Measurements from ENCODE around the gene OSBPL2.

The OSBPL2 gene

GRCh38 chr20:62276439-62276838 lies 38.1 kb downstream of the OSBPL2 start:
- no peak overlapping the region for H3K4me2 ChIP-seq
- no peaks in the 10 kb centered on the region for H4K20me1 ChIP-seq (ENCODE audit: insufficient read depth)
- no peak overlapping the region for H2AFZ ChIP-seq (ENCODE audit: low read depth)
- TF ChIP-seq CTCF (conservative IDR thresholded peaks at IDR 0.05; ENCODE audit: low read depth, low read length) = no peak
- H3K79me2 ChIP-seq (ENCODE audit: insufficient read depth, low read depth) = no peaks in the 10 kb centered on the region
- H3K4me3 ChIP-seq (IDR thresholded peaks at IDR 0.05; ENCODE audit: insufficient read depth, low read depth, low read length) = no peak overlapping the region
- H3K27ac ChIP-seq = no peak overlapping the region
- H3K36me3 ChIP-seq (ENCODE audit: insufficient read depth) = no peaks in the 10 kb centered on the region
- no peaks in the 10 kb centered on the region for H3K27me3 ChIP-seq (ENCODE audit: insufficient read depth, low read depth)
- H3K9ac ChIP-seq = no peak overlapping the region
- H3K4me1 ChIP-seq (ENCODE audit: low read depth, poor library complexity, severe bottlenecking) = no peaks in the 10 kb centered on the region

GRCh38 chr20:62277253-62277652 lies 38.9 kb downstream of the OSBPL2 start:
- Histone ChIP-seq H2AFZ (ENCODE audit: low read depth) (no peak overlapping the region), H3K9ac (no peak overlapping the region), H3K4me1 (ENCODE audit: low read depth, poor library complexity, severe bottlenecking) (no peaks in the 10 kb centered on the region), H3K36me3 (ENCODE audit: insufficient read depth) (no peaks in the 10 kb centered on the region), H3K27ac (no peak overlapping the region), H3K79me2 (ENCODE audit: insufficient read depth, low read depth) (no peaks in the 10 kb centered on the region), H3K27me3 (ENCODE audit: insufficient read depth, low read depth) (no peaks in the 10 kb centered on the region), H4K20me1 (ENCODE audit: insufficient read depth) (no peaks in the 10 kb centered on the region), H3K4me3 (IDR thresholded peaks at IDR 0.05; ENCODE audit: insufficient read depth, low read depth, low read length) (no peak overlapping the region), H3K4me2 (no peak overlapping the region)
- TF ChIP-seq CTCF (conservative IDR thresholded peaks at IDR 0.05; ENCODE audit: low read depth, low read length) = no peak

DNA sequence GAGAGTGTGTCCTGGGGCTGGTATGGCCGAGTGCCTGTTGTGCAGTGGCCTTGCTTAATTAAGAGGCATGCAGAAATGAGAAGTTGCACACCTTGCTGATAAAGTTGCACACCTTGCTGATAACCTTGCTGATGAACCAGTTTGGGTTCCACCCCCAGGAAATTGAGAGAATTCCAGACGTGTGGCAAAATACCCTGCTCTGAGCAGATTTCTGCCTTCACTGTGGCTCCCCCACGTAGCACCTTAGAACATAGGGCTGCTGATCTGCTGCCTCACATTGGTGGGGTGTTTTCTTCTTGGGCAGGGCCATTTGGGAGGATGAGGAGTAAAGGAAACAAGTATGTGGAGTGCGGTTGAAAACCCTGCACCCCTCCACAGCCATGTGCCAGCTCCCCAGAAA lies 42.0 kb downstream of the OSBPL2 start:
- Histone ChIP-seq H3K4me2 (no peak overlapping the region), H3K4me3 (IDR thresholded peaks at IDR 0.05; ENCODE audit: insufficient read depth, low read depth, low read length) (no peak overlapping the region), H3K36me3 (ENCODE audit: insufficient read depth) (no peaks in the 10 kb centered on the region), H3K27ac (no peak overlapping the region), H3K9ac (no peak overlapping the region), H3K27me3 (ENCODE audit: insufficient read depth, low read depth) (no peaks in the 10 kb centered on the region), H3K79me2 (ENCODE audit: insufficient read depth, low read depth) (no peaks in the 10 kb centered on the region), H4K20me1 (ENCODE audit: insufficient read depth) (no peaks in the 10 kb centered on the region), H2AFZ (ENCODE audit: low read depth) (no peak overlapping the region), H3K4me1 (ENCODE audit: low read depth, poor library complexity, severe bottlenecking) (no peaks in the 10 kb centered on the region)
- TF ChIP-seq CTCF (conservative IDR thresholded peaks at IDR 0.05; ENCODE audit: low read depth, low read length) = no peak

GRCh38 chr20:62281161-62281933 lies 43.0 kb downstream of the OSBPL2 start:
- Histone ChIP-seq H2AFZ (ENCODE audit: low read depth) (no peak overlapping the region), H3K4me3 (IDR thresholded peaks at IDR 0.05; ENCODE audit: insufficient read depth, low read depth, low read length) (no peak overlapping the region), H3K27ac (no peak overlapping the region), H3K36me3 (ENCODE audit: insufficient read depth) (no peaks in the 10 kb centered on the region), H3K4me1 (ENCODE audit: low read depth, poor library complexity, severe bottlenecking) (no peaks in the 10 kb centered on the region), H4K20me1 (ENCODE audit: insufficient read depth) (no peaks in the 10 kb centered on the region), H3K9ac (no peak overlapping the region), H3K79me2 (ENCODE audit: insufficient read depth, low read depth) (no peaks in the 10 kb centered on the region), H3K27me3 (ENCODE audit: insufficient read depth, low read depth) (no peaks in the 10 kb centered on the region), H3K4me2 (no peak overlapping the region)
- no peak for TF ChIP-seq CTCF (conservative IDR thresholded peaks at IDR 0.05; ENCODE audit: low read depth, low read length)
